ENCODE measurements around the gene ADM5. TPM values are rescaled to one million over a fixed set of nuclear protein-coding genes. Genes with fewer than 3 reads are reported as not detected.

The ADM5 gene, protein sequence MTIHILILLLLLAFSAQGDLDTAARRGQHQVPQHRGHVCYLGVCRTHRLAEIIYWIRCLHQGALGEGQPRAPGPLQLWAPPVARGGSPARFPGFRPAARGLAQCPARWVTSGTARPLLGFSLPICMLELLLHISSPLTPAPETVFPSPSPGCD
- 0.26 and 0.33 TPM in 2 replicates for total RNA-seq
- polyA plus RNA-seq: 0.06 and 0.15 TPM in 2 replicates
- 0.23 and 0.29 TPM in 2 replicates for polyA plus RNA-seq (2012)
- 0.82 TPM in 1 of 2 replicates, not detected in the other for polyA minus RNA-seq (ENCODE audit: low replicate concordance)

GRCh38 chr19:49689133-49690078, at the start of gene ADM5:
ADM5 (plus strand) TSS chr19:49689594; CDS start chr19:49689838, 244 bp downstream.
- peaks cover 17% of the 10 kb centered on the region for H3K36me3 ChIP-seq (ENCODE audit: control insufficient read depth, insufficient read depth, low read length)
- peak within 1 kb of the TSS; percentile 61 for H3K27ac ChIP-seq (ENCODE audit: insufficient read depth, low read length)
- H3K4me2 ChIP-seq (ENCODE audit: extremely low read depth, insufficient read depth, low read length): peak within 1 kb of the TSS; percentile 100
- H3K27me3 ChIP-seq (ENCODE audit: control insufficient read depth, insufficient read depth, low read length): no peaks in the 10 kb centered on the region
- H3K9ac ChIP-seq (ENCODE audit: insufficient read depth, low read length): no peak within 1 kb of the TSS
- peak within 1 kb of the TSS; percentile 43 to 69 (median 64) for H3K4me3 ChIP-seq (replicated peaks in 1 of 4; ENCODE audit: control extremely low read depth in 1 of 4, insufficient read depth in 1 of 4, low read depth in 3 of 4, low read length in 4 of 4)
- H3K79me2 ChIP-seq (ENCODE audit: control insufficient read depth, insufficient read depth, low read length): no peaks in the 10 kb centered on the region
- peak within 1 kb of the TSS; percentile 61 for H2AFZ ChIP-seq (ENCODE audit: low read length)
- H4K20me1 ChIP-seq (ENCODE audit: control insufficient read depth, extremely low read depth, insufficient read depth, low read length): no peaks in the 10 kb centered on the region
- TF ChIP-seq, protein P1, sequence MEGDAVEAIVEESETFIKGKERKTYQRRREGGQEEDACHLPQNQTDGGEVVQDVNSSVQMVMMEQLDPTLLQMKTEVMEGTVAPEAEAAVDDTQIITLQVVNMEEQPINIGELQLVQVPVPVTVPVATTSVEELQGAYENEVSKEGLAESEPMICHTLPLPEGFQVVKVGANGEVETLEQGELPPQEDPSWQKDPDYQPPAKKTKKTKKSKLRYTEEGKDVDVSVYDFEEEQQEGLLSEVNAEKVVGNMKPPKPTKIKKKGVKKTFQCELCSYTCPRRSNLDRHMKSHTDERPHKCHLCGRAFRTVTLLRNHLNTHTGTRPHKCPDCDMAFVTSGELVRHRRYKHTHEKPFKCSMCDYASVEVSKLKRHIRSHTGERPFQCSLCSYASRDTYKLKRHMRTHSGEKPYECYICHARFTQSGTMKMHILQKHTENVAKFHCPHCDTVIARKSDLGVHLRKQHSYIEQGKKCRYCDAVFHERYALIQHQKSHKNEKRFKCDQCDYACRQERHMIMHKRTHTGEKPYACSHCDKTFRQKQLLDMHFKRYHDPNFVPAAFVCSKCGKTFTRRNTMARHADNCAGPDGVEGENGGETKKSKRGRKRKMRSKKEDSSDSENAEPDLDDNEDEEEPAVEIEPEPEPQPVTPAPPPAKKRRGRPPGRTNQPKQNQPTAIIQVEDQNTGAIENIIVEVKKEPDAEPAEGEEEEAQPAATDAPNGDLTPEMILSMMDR (conservative IDR thresholded peaks at IDR 0.05 in 1 of 2, IDR thresholded peaks at IDR 0.05 in 1 of 2; ENCODE audit: low read depth in 1 of 2, low read length in 2 of 2): peak; percentile 47 to 63
- TF ChIP-seq EZH2 (IDR thresholded peaks at IDR 0.05; ENCODE audit: low read length, missing control alignments): no peak
- no peaks in the 10 kb centered on the region for H3K9me3 ChIP-seq (ENCODE audit: control insufficient read depth, insufficient read depth, low read depth, low read length)
- peaks cover 5% of the 10 kb centered on the region for H3K4me1 ChIP-seq (ENCODE audit: control insufficient read depth, extremely low read depth, insufficient read depth, low read length)
- DNase-seq (ENCODE audit: low read depth in 2 of 2): no peak

DNA sequence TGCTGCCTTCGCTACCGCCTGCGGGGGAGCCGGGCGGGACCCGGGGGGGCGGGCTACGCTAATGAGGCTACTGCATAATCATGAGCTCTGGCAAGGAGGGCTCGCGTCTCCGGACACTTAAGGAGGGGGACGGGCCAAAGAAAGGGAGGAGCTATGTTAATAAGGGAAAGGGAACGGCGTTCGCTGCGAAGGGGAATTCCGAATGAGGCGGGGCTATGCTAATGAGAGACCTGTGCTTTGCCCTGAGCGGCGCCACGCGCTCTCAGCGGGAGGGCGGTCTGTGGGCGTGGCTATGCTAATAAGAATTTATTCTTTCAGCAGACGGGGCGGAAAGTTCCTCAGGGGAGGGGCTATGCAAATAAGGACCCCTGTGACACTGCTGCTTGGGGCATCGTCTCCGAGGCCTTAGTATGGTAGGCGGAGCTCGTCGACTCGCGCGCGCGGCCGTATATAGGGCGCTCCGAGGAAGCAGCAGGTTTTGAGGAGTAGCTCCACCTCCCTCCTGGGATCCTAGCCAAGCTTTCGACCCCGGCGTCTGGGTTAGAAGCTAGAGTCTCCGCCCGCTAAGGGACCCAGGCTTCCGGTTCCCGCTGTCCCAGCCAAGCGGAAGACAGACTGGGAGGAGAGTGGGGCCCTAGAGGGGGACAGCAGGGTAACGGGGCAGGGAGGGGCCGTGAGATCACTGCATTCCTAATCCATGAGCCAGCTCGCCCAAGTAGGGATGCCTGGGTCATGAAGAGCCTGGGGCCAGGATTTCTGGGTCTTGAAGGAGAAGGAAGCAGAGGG, 49.1 kb upstream of the ADM5 start, which contains the start of gene RRAS:
TSS of gene RRAS (minus strand) at position 31 of the 786 bp plus-strand sequence. CDS start 45 bp downstream, outside the sequence.
- Histone ChIP-seq H3K4me3 (replicated peaks in 1 of 4; ENCODE audit: control extremely low read depth in 1 of 4, insufficient read depth in 1 of 4, low read depth in 3 of 4, low read length in 4 of 4) (peak within 1 kb of the TSS; percentile 60 to 90 (median 73)), H3K4me2 (ENCODE audit: extremely low read depth, insufficient read depth, low read length) (peak within 1 kb of the TSS; percentile 96), H3K27me3 (ENCODE audit: control insufficient read depth, insufficient read depth, low read length) (no peaks in the 10 kb centered on the region), H2AFZ (ENCODE audit: low read length) (no peak within 1 kb of the TSS), H3K27ac (ENCODE audit: insufficient read depth, low read length) (peak within 1 kb of the TSS; percentile 97), H3K9ac (ENCODE audit: insufficient read depth, low read length) (peak within 1 kb of the TSS; percentile 75), H3K79me2 (ENCODE audit: control insufficient read depth, insufficient read depth, low read length) (peaks cover 33% of the 10 kb centered on the region), H3K36me3 (ENCODE audit: control insufficient read depth, insufficient read depth, low read length) (peaks cover 2% of the 10 kb centered on the region), H3K4me1 (ENCODE audit: control insufficient read depth, extremely low read depth, insufficient read depth, low read length) (peaks cover 7% of the 10 kb centered on the region), H3K9me3 (ENCODE audit: control insufficient read depth, insufficient read depth, low read depth, low read length) (no peaks in the 10 kb centered on the region), H4K20me1 (ENCODE audit: control insufficient read depth, extremely low read depth, insufficient read depth, low read length) (no peaks in the 10 kb centered on the region)
- peak; percentile 100 for DNase-seq (ENCODE audit: low read depth in 2 of 2)
- no peak for TF ChIP-seq EZH2 (IDR thresholded peaks at IDR 0.05; ENCODE audit: low read length, missing control alignments)
- TF ChIP-seq, protein P1 (conservative IDR thresholded peaks at IDR 0.05 in 1 of 2, IDR thresholded peaks at IDR 0.05 in 1 of 2; ENCODE audit: low read depth in 1 of 2, low read length in 2 of 2): no peak

All from fibroblast of lung (primary cell).